ENCODE data around the gene RANBP17.

- TF ChIP-seq EZH2phosphoT487 (IDR thresholded peaks at IDR 0.05; ENCODE audit: unreplicated experiment), result no peak
- no peak for TF ChIP-seq EZH2 (IDR thresholded peaks at IDR 0.05; ENCODE audit: low read depth, unreplicated experiment)
These were observed 3.8 kb downstream of the RANBP17 start for GRCh38 chr5:170865622-170866021.

All from GM23338 (cell line).